Sigmoid colon (tissue), 7 donors: ENCODE measurements around the gene HS3ST2. TPM values are rescaled to one million over a fixed set of nuclear protein-coding genes. Genes with fewer than 3 reads are reported as not detected.

Experiments used
- DNase-seq: peaks from one replicate; pipeline ENCODE4 v3.0.0-alpha.2; 2019
- H3K27ac ChIP-seq, 4 donors: fragments of 200-600 bp; sonication (generic); one replicate each; pipeline ENCODE4 v1.5.1; 2016 to 2019; ENCODE audit warnings: mild to moderate bottlenecking in 1 of 4
- H3K27me3 ChIP-seq, 3 donors: fragments of 200-600 bp; sonication (generic); one replicate each; pipeline ENCODE4 v1.5.1; 2019; ENCODE audit warnings: mild to moderate bottlenecking in 1 of 3
- H3K36me3 ChIP-seq, 4 donors: fragments of 200-600 bp; sonication (generic); one replicate each; pipeline ENCODE4 v1.5.1; 2016 to 2019
- H3K4me1 ChIP-seq, 4 donors: fragments of 200-600 bp; sonication (generic); one replicate each; pipeline ENCODE4 v1.5.1; 2017 to 2019
- H3K4me3 ChIP-seq, 4 donors: fragments of 200-600 bp; sonication (generic); one replicate each; pipeline ENCODE4 v1.5.1; 2017 to 2019; ENCODE audit warnings: mild to moderate bottlenecking in 2 of 4, moderate library complexity in 1 of 4
- H3K9me3 ChIP-seq, 4 donors: fragments of 200-600 bp in 3 of 4; sonication (generic) in 3 of 4; one replicate each; pipeline versions ENCODE4 v1.5.1 to v1.6.1; 2013 to 2019
- CTCF ChIP-seq, 4 experiments: fragments of 450-650 bp in 3 of 4; fragments of 200-600 bp in 1 of 4; IDR thresholded peaks; one replicate each; pipeline ENCODE4 v1.5.1; 2016 to 2019; ENCODE audit warnings: antibody characterized with exemption in 4 of 4, mild to moderate bottlenecking in 3 of 4, moderate library complexity in 2 of 4
- EP300 ChIP-seq, 4 donors: sonication (generic); formaldehyde crosslinking; IDR thresholded peaks; one replicate each; pipeline ENCODE4 v1.6.1; 2017; ENCODE audit warnings: antibody characterized with exemption in 4 of 4
- POLR2A ChIP-seq, 2 donors: fragments of 450-650 bp; IDR thresholded peaks; one replicate each; pipeline ENCODE4 v1.6.1; 2016; ENCODE audit warnings: antibody characterized with exemption in 2 of 2, mild to moderate bottlenecking in 2 of 2, moderate library complexity in 2 of 2
- POLR2AphosphoS5 ChIP-seq, 4 donors: sonication (generic); formaldehyde crosslinking; IDR thresholded peaks; one replicate each; pipeline ENCODE4 v1.6.1; 2017; ENCODE audit warnings: antibody characterized with exemption in 4 of 4
- WGBS, 2 donors: extraction: QIAGEN DNeasy Blood & Tissue Kit; methylation state at CpG; one replicate each; pipeline ENCODE4 v1.1.7; 2013; 5-methylcytosine and 5-hydroxymethylcytosine counted together
- intact Hi-C: fragments of 100-400 bp; cut with DNase I; formaldehyde crosslinking; loops from one replicate; pipeline ENCODE4 v1.15.1; 2023
- polyA plus RNA-seq, 3 donors: library from polyadenylated mRNA; stranded (reverse); fragments of 200-250 nt; gene quantifications; one replicate each; pipeline ENCODE4 v1.2.3, GENCODE V29; 2013
- total RNA-seq, 4 donors: library from RNA; depleted of rRNA; stranded (reverse); fragments of >200 nt; gene quantifications; one replicate each; pipeline ENCODE4 v1.1.0, GENCODE V29; 2016
- donor health status: healthy with polysubstance abuse.
- donor health status: Bipolar disorder and iron deficiency.
- donor health status: healthy.

Gene HS3ST2
- total and polyA plus RNA-seq, 7 donors, result 0.20 to 1.8 (median 0.62) TPM; not detected in 1

GRCh38 chr16:22928882-22929435, 115.0 kb downstream of the HS3ST2 start:
- no peak for DNase-seq
- H3K27me3 ChIP-seq, result peaks cover 0 to 33% (median 20%) of the 10 kb centered on the region in 3 donors
- no peak overlapping the region for H3K27ac ChIP-seq
- H3K4me3 ChIP-seq, result no peak overlapping the region
- intact Hi-C loops, result no loop called here
- H3K9me3 ChIP-seq, result no peaks in the 10 kb centered on the region
- TF ChIP-seq EP300 (IDR thresholded peaks at IDR 0.05) (no peak), CTCF (IDR thresholded peaks at IDR 0.05) (no peak), POLR2AphosphoS5 (IDR thresholded peaks at IDR 0.05) (no peak), POLR2A (IDR thresholded peaks at IDR 0.05) (no peak)
- H3K4me1 ChIP-seq, result no peaks in the 10 kb centered on the region
- 17 to 38% methylated on average over 5 of the region's 5 CpGs for WGBS, 2 donors
- H3K36me3 ChIP-seq, result no peaks in the 10 kb centered on the region

GRCh38 chr16:22929461-22929860, 115.5 kb downstream of the HS3ST2 start:
- TF ChIP-seq POLR2A (IDR thresholded peaks at IDR 0.05) (no peak), CTCF (IDR thresholded peaks at IDR 0.05) (no peak), EP300 (IDR thresholded peaks at IDR 0.05) (no peak), POLR2AphosphoS5 (IDR thresholded peaks at IDR 0.05) (no peak)
- H3K36me3 ChIP-seq, result no peaks in the 10 kb centered on the region
- DNase-seq, result no peak
- intact Hi-C loops, result no loop called here
- 55 to 77% methylated on average over 3 of the region's 3 CpGs for WGBS, 2 donors
- H3K4me3 ChIP-seq, result no peak overlapping the region
- no peaks in the 10 kb centered on the region for H3K9me3 ChIP-seq
- H3K4me1 ChIP-seq, result no peaks in the 10 kb centered on the region
- H3K27ac ChIP-seq, result no peak overlapping the region
- peaks cover 0 to 33% (median 20%) of the 10 kb centered on the region in 3 donors for H3K27me3 ChIP-seq

- no peaks in the 10 kb centered on the region for H3K4me1 ChIP-seq
- no peak overlapping the region for H3K27ac ChIP-seq
- no peaks in the 10 kb centered on the region for H3K9me3 ChIP-seq
- 50 to 53% methylated on average over 8 of the region's 8 CpGs for WGBS, 2 donors
- intact Hi-C loops, result no loop called here
- H3K4me3 ChIP-seq, result no peak overlapping the region
- no peak for DNase-seq
- H3K36me3 ChIP-seq, result no peaks in the 10 kb centered on the region
- TF ChIP-seq EP300 (IDR thresholded peaks at IDR 0.05), result no peak
- no peak for TF ChIP-seq CTCF (IDR thresholded peaks at IDR 0.05)
- TF ChIP-seq POLR2AphosphoS5 (IDR thresholded peaks at IDR 0.05), result no peak
- no peak for TF ChIP-seq POLR2A (IDR thresholded peaks at IDR 0.05)
- H3K27me3 ChIP-seq, result peaks cover 0 to 27% (median 16%) of the 10 kb centered on the region in 3 donors
Observed at GRCh38 chr16:22932032-22932771, 118.2 kb downstream of the HS3ST2 start.

- intact Hi-C loops, result no loop called here
- 28 to 34% methylated on average over 2 of the region's 2 CpGs for WGBS, 2 donors
- Histone ChIP-seq H3K4me1 (no peaks in the 10 kb centered on the region), H3K4me3 (no peak overlapping the region), H3K27me3 (peaks cover 0 to 27% (median 16%) of the 10 kb centered on the region in 3 donors), H3K27ac (no peak overlapping the region), H3K36me3 (no peaks in the 10 kb centered on the region), H3K9me3 (no peaks in the 10 kb centered on the region)
- no peak for DNase-seq
- TF ChIP-seq CTCF (IDR thresholded peaks at IDR 0.05) (no peak), POLR2A (IDR thresholded peaks at IDR 0.05) (no peak), POLR2AphosphoS5 (IDR thresholded peaks at IDR 0.05) (no peak), EP300 (IDR thresholded peaks at IDR 0.05) (no peak)
Observed at GRCh38 chr16:22933173-22933572, 119.2 kb downstream of the HS3ST2 start.
